Measurements from ENCODE around the gene MTHFD1L.
"Not testable (repeated sequence)": the region's sequence is repeated elsewhere in the genome, so short reads cannot be mapped to it uniquely, and the experiment has no call there.

- not testable (repeated sequence) for TF ChIP-seq CTCF (conservative IDR thresholded peaks at IDR 0.05; ENCODE audit: low read length); EZH2phosphoT487 (IDR thresholded peaks at IDR 0.05; ENCODE audit: borderline replicate concordance)
Measured at GRCh38 chr6:150855171-150855570, 10.3 kb upstream of the MTHFD1L start.
